H1 (cell line): ENCODE results near the gene RAET1E. TPM values are rescaled to one million over a fixed set of nuclear protein-coding genes. Genes with fewer than 3 reads are reported as not detected.

ENCODE experiments used
- CTCF ChIA-PET: fragments of 300-600 bp; sonication (Branson Sonifier 250); formaldehyde crosslinking; loops from one replicate; lab custom pipeline; 2021; ENCODE audit not compliant: partially characterized antibody; lab: Charles Lee
- POLR2A ChIA-PET: fragments of 300-600 bp; sonication (Branson Sonifier 250); formaldehyde crosslinking; loops from one replicate; lab custom pipeline; 2021; ENCODE audit warnings: inconsistent platforms; ENCODE audit not compliant: partially characterized antibody; lab: Charles Lee
- DNase-seq, 2 experiments: peaks; one replicate each; pipeline versions ENCODE4 v3.0.0 to v3.0.0-alpha.2; 2010 to 2022; ENCODE audit warnings: low spot score in 2 of 2, low read depth in 1 of 2, mixed read lengths in 1 of 2
- FAIRE-seq: peaks from 2 replicates; lab custom pipeline; 2011; peaks lifted over from hg19 to GRCh38; lab: Jason Lieb, UNC
- H2AFZ ChIP-seq: 2 replicates; pipeline ENCODE4 v1.8.1; 2012; ENCODE audit warnings: low read length, inconsistent platforms
- H2AK5ac ChIP-seq: 2 replicates; pipeline ENCODE4 v1.6.1; 2013; ENCODE audit warnings: low read depth, low read length
- H2BK120ac ChIP-seq: replicated peaks from 2 replicates; pipeline ENCODE3; 2013; ENCODE audit warnings: low read depth, low read length, inconsistent platforms
- H2BK12ac ChIP-seq: 2 replicates; pipeline ENCODE4 v1.6.1; 2013; ENCODE audit warnings: low read depth, low read length
- H2BK15ac ChIP-seq: 2 replicates; pipeline ENCODE4 v1.6.1; 2013; ENCODE audit warnings: low read length
- H2BK20ac ChIP-seq: 2 replicates; pipeline ENCODE4 v1.6.1; 2013; ENCODE audit warnings: low read length
- H2BK5ac ChIP-seq: 2 replicates; pipeline ENCODE4 v1.6.1; 2013; ENCODE audit warnings: low read depth, low read length
- H3K14ac ChIP-seq: 2 replicates; pipeline ENCODE4 v1.6.1; 2013; ENCODE audit warnings: inconsistent platforms; ENCODE audit not compliant: insufficient read length
- H3K18ac ChIP-seq: 2 replicates; pipeline ENCODE4 v1.6.1; 2013; ENCODE audit warnings: low read length; ENCODE audit errors: extremely low read depth
- H3K23ac ChIP-seq: 2 replicates; pipeline ENCODE4 v1.6.1; 2013; ENCODE audit warnings: inconsistent platforms; ENCODE audit not compliant: insufficient read length
- H3K23me2 ChIP-seq: 2 replicates; pipeline ENCODE4 v1.6.1; 2013; ENCODE audit warnings: low read depth, low read length
- H3K27ac ChIP-seq: 2 replicates; pipeline ENCODE4 v1.6.1; 2011; ENCODE audit warnings: low read depth, low read length, inconsistent platforms
- H3K27me3 ChIP-seq, 4 experiments: replicated peaks in 1 of 4; 1 replicate in 1 of 4; 2 replicates in 3 of 4; pipeline versions ENCODE4 v1.6.1 to v1.8.1; 2011 to 2013; ENCODE audit warnings: low read length in 3 of 4, mild to moderate bottlenecking in 3 of 4, inconsistent platforms in 2 of 4, mixed read lengths in 2 of 4, moderate library complexity in 1 of 4; ENCODE audit not compliant: control insufficient read depth in 3 of 4, insufficient read depth in 3 of 4; ENCODE audit errors: extremely low read depth in 1 of 4
- H3K36me3 ChIP-seq, 4 experiments: 2 replicates each; pipeline versions ENCODE4 v1.6.1 to v1.8.1; 2011 to 2013; ENCODE audit warnings: mild to moderate bottlenecking in 4 of 4, low read length in 3 of 4, moderate library complexity in 2 of 4, control low read depth in 1 of 4, inconsistent platforms in 1 of 4; ENCODE audit not compliant: insufficient read depth in 4 of 4, control insufficient read depth in 2 of 4
- H3K4ac ChIP-seq: replicated peaks from 2 replicates; pipeline ENCODE3; 2013; ENCODE audit warnings: low read length, low read depth, mixed read lengths, inconsistent platforms; ENCODE audit not compliant: insufficient read length
- H3K4me1 ChIP-seq, 4 experiments: replicated peaks in 1 of 4; 1 replicate in 1 of 4; 2 replicates in 3 of 4; pipeline versions ENCODE4 v1.6.1 to v1.8.1; 2011 to 2013; ENCODE audit warnings: low read length in 3 of 4, inconsistent platforms in 2 of 4, mixed read lengths in 1 of 4; ENCODE audit not compliant: insufficient read depth in 4 of 4, control insufficient read depth in 3 of 4
- H3K4me2 ChIP-seq, 2 experiments: 2 replicates each; pipeline versions ENCODE4 v1.6.1 to v1.8.1; 2011 to 2013; ENCODE audit warnings: low read depth in 2 of 2, low read length in 2 of 2, control low read depth in 1 of 2, inconsistent platforms in 1 of 2, mild to moderate bottlenecking in 1 of 2; ENCODE audit not compliant: insufficient read depth in 1 of 2
- H3K4me3 ChIP-seq, 4 experiments: fragments of 200-600, 300-600 bp in 1 of 4; sonication (generic), shearing (Covaris generic), sonication (Bioruptor Twin) in 1 of 4; 2 replicates each; pipeline versions ENCODE4 v1.5.1 to v1.8.1; 2011 to 2016; ENCODE audit warnings: low read length in 4 of 4, low read depth in 3 of 4, control low read depth in 2 of 4, inconsistent platforms in 2 of 4, mild to moderate bottlenecking in 2 of 4, mixed read lengths in 1 of 4, moderate library complexity in 1 of 4; ENCODE audit not compliant: insufficient read depth in 2 of 4; ENCODE audit errors: extremely low read depth in 1 of 4
- H3K56ac ChIP-seq: replicated peaks from 2 replicates; pipeline ENCODE3; 2013; ENCODE audit warnings: low read depth, mild to moderate bottlenecking, mixed read lengths, low read length, inconsistent platforms; ENCODE audit not compliant: insufficient read length
- H3K79me1 ChIP-seq: 2 replicates; pipeline ENCODE4 v1.6.1; 2013; ENCODE audit warnings: low read depth, low read length, control low read depth
- H3K79me2 ChIP-seq, 2 experiments: 2 replicates each; pipeline versions ENCODE4 v1.6.1 to v1.8.1; 2012 to 2013; ENCODE audit warnings: low read length in 2 of 2, mild to moderate bottlenecking in 2 of 2, inconsistent platforms in 1 of 2; ENCODE audit not compliant: insufficient read depth in 2 of 2, control insufficient read depth in 1 of 2
- H3K9ac ChIP-seq, 4 experiments: replicated peaks in 1 of 4; 1 replicate in 1 of 4; 2 replicates in 3 of 4; pipeline versions ENCODE4 v1.6.1 to v1.8.1; 2011 to 2013; ENCODE audit warnings: low read depth in 3 of 4, low read length in 3 of 4, control low read depth in 2 of 4, mild to moderate bottlenecking in 2 of 4, moderate library complexity in 2 of 4, inconsistent platforms in 1 of 4; ENCODE audit errors: extremely low read depth in 1 of 4
- H3K9me3 ChIP-seq, 2 experiments: 2 replicates each; pipeline versions ENCODE4 v1.6.1 to v1.8.1; 2012 to 2013; ENCODE audit warnings: mild to moderate bottlenecking in 2 of 2, moderate library complexity in 2 of 2, control low read depth in 1 of 2, inconsistent platforms in 1 of 2, low read depth in 1 of 2, low read length in 1 of 2, mixed read lengths in 1 of 2; ENCODE audit not compliant: insufficient read depth in 2 of 2
- H4K20me1 ChIP-seq, 2 experiments: replicated peaks in 1 of 2; 2 replicates each; pipeline versions ENCODE3 to v1.8.1; 2011 to 2013; ENCODE audit warnings: inconsistent platforms in 2 of 2, low read length in 2 of 2, mild to moderate bottlenecking in 1 of 2; ENCODE audit not compliant: insufficient read depth in 2 of 2, control insufficient read depth in 1 of 2
- H4K5ac ChIP-seq: 2 replicates; pipeline ENCODE4 v1.6.1; 2013; ENCODE audit warnings: low read length, low read depth, mixed read lengths, inconsistent platforms; ENCODE audit not compliant: insufficient read length
- H4K8ac ChIP-seq: 2 replicates; pipeline ENCODE4 v1.8.0; 2013; ENCODE audit warnings: mild to moderate bottlenecking, moderate library complexity, low read length, inconsistent platforms; ENCODE audit not compliant: insufficient read depth; ENCODE audit errors: extremely low read depth
- H4K91ac ChIP-seq: replicated peaks from 2 replicates; pipeline ENCODE3; 2013; ENCODE audit warnings: low read length, mixed read lengths, inconsistent platforms; ENCODE audit not compliant: insufficient read length
- JUN ChIP-seq: IDR thresholded peaks from 2 replicates; pipeline ENCODE4 v1.6.1; 2011; ENCODE audit warnings: low read depth, mild to moderate bottlenecking, improper control_type of control experiment, low read length
- NRF1 ChIP-seq: IDR thresholded peaks from 2 replicates; pipeline ENCODE4 v1.6.1; 2011; ENCODE audit warnings: mild to moderate bottlenecking, low read depth, low read length, improper control_type of control experiment
- SIRT6 ChIP-seq: IDR thresholded peaks from one replicate; pipeline ENCODE4 v1.7.1; 2012; ENCODE audit warnings: low read length, inconsistent platforms
- SP2 ChIP-seq: IDR thresholded peaks from 2 replicates; pipeline ENCODE4 v1.6.1; 2012; ENCODE audit warnings: mild to moderate bottlenecking, low read length, inconsistent platforms
- SRF ChIP-seq: IDR thresholded peaks from 2 replicates; pipeline ENCODE4 v1.6.1; 2011; ENCODE audit warnings: mild to moderate bottlenecking, low read depth, low read length, moderate library complexity
- WGBS, 2 experiments: shearing (Covaris generic) in 1 of 2; methylation state at CpG; one replicate each; pipeline versions ENCODE4 v1.1.6 to v1.1.7; 2013 to 2015; ENCODE audit warnings: low lambda C conversion rate in 2 of 2, mixed read lengths in 2 of 2, inconsistent platforms in 1 of 2, low coverage in 1 of 2, missing lambda C conversion rate in 1 of 2; ENCODE audit not compliant: insufficient replicate concordance in 2 of 2, insufficient coverage in 1 of 2, insufficient read length in 1 of 2; ENCODE audit errors: extremely low coverage in 1 of 2, missing lambda C conversion rate in 1 of 2; 5-methylcytosine and 5-hydroxymethylcytosine counted together
- polyA plus RNA-seq, 7 experiments: library from polyadenylated mRNA; depleted of rRNA in 3 of 7; stranded (reverse) in 5 of 7; unstranded in 2 of 7; fragments of >200 nt in 5 of 7; fragments of 200-250 nt in 2 of 7; gene quantifications; 1 replicate in 5 of 7; 2 replicates in 1 of 7; 4 replicates in 1 of 7; pipeline versions ENCODE4 v1.2.1 to v1.2.3, GENCODE V29; 2011 to 2013; ENCODE audit warnings: missing spikeins in 2 of 7, mixed read lengths in 2 of 7
- total RNA-seq: library from RNA; stranded (reverse); fragmentation: NEBNext Ultra II Directional; extraction: Animal tissue kit (Norgen Biotek cat#: 25700); gene quantifications from 2 replicates; pipeline ENCODE4 v1.2.1, GENCODE V29; 2021
- TF ChIP-seq, protein P1 (sequence below): IDR thresholded peaks from 2 replicates; pipeline ENCODE4 v1.6.1; 2012; ENCODE audit warnings: inconsistent platforms
- TF ChIP-seq, protein P2 (sequence below): IDR thresholded peaks from 2 replicates; pipeline ENCODE4 v1.6.1; 2012; ENCODE audit warnings: low read length, inconsistent platforms

Gene RAET1E
- total and polyA plus RNA-seq, 2 of the 8 experiments (the other 6 are each of a cell fraction or from before 2014, with no cell fraction given), result not detected

DNA sequence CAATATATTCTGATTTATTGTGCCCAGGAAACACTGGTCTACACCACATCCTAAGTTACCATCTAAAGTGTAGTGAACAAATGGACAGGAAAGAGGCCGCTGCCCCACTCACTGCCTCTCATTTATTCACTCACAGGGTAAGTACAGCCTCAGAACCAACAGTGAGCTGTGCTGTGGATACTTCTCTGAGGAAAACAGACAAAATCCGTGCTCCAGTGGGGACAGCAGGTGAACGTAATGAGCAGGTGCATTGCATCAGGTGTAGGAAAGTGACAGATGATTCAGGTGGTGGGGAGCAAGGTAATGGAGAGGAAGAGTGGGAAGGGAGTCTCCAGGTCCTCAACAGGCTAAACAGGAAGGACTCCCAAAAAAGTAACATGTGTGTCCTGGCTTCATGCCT lies 35.5 kb upstream of the RAET1E start:
- Histone ChIP-seq H3K4me2 (no peak overlapping the region), H2BK5ac (no peak overlapping the region), H3K4me3 (no peak overlapping the region), H3K36me3 (no peaks in the 10 kb centered on the region), H3K23me2 (peaks cover 4% of the 10 kb centered on the region; the same call in 1 of the 2 replicates), H3K23ac (no peak overlapping the region), H3K4me1 (peaks cover 0 to 2% (median under 1%) of the 10 kb centered on the region in 4 experiments; a peak in 2 of 7 replicates), H3K79me2 (no peaks in the 10 kb centered on the region), H4K20me1 (peaks cover 0 to 3% of the 10 kb centered on the region in 2 experiments), H2AK5ac (no peak overlapping the region), H4K8ac (no peak overlapping the region), H3K27me3 (peaks cover 27 to 44% (median 40%) of the 10 kb centered on the region in 4 experiments), H3K56ac (no peak overlapping the region), H2BK20ac (no peak overlapping the region), H3K9me3 (no peaks in the 10 kb centered on the region), H3K9ac (no peak overlapping the region), H3K18ac (no peak overlapping the region), H2BK120ac (no peak overlapping the region), H2BK12ac (no peak overlapping the region), H4K91ac (no peak overlapping the region), H3K14ac (no peak overlapping the region), H3K4ac (no peak overlapping the region), H3K27ac (no peak overlapping the region), H2BK15ac (no peak overlapping the region), H3K79me1 (no peaks in the 10 kb centered on the region), H4K5ac (no peak overlapping the region), H2AFZ (no peak overlapping the region)
- FAIRE-seq (no peak), DNase-seq (no peak)
- ChIA-PET POLR2A (no interaction called here), CTCF (interaction anchor here (1.1 kb wide), 1 partner anchor 28 kb away, joined by 3 read pairs; no protein-coding TSS in a partner anchor)
- TF ChIP-seq JUN (no peak), SP2 (no peak), SIRT6 (no peak), SRF (no peak), NRF1 (no peak)
- TF ChIP-seq, protein P1, sequence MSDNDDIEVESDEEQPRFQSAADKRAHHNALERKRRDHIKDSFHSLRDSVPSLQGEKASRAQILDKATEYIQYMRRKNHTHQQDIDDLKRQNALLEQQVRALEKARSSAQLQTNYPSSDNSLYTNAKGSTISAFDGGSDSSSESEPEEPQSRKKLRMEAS, result no peak
- TF ChIP-seq, protein P2, sequence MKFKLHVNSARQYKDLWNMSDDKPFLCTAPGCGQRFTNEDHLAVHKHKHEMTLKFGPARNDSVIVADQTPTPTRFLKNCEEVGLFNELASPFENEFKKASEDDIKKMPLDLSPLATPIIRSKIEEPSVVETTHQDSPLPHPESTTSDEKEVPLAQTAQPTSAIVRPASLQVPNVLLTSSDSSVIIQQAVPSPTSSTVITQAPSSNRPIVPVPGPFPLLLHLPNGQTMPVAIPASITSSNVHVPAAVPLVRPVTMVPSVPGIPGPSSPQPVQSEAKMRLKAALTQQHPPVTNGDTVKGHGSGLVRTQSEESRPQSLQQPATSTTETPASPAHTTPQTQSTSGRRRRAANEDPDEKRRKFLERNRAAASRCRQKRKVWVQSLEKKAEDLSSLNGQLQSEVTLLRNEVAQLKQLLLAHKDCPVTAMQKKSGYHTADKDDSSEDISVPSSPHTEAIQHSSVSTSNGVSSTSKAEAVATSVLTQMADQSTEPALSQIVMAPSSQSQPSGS, result no peak
- 47% methylated on average over 3 of the region's 3 CpGs; no CpG with 5 or more reads in 1 of the 2 experiments for WGBS, 2 experiments
